Measurements from ENCODE around the gene DIPK1A.

The DIPK1A gene

DNA sequence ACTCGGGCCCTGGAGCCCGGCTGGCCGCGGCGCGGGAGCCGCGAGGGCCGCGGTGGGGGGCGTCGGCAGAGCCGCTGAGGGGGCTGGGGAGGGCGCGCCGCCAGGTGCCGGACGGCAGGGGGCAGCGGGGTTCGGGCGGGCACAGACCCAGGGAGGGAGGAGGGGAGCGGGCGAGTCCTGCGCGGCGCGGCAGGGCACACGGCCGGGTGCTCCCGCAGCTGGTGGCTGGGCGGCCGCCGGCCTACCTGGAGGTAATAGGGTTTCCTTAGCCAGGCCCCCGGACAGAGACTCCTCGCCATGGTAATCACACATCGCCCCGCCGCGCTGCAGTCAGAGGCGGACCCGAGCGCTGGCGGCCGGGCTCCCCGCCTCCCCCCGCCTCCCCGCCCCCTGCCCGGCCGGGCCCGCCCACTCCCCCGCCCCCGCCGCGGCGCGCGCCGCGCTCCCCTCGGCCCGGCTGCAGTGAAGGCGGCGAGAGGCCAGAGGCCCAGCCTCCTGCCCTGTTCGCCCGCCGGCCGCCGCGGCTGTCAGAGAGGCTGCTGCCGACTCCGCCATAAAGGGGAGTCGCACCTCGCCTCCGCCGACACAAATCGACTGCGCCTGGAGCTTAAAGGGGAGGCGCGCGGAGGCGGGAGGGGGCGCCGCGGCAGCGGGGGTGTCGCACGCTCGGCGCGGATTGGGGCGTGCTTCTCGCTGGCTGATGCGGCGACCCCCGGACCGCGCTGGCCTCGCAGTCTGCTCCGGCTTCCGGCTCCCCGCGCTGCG, at the start of gene DIPK1A:
Gene DIPK1A (minus strand): TSS at position 332 of the 765 bp plus-strand sequence. CDS start 33 bp downstream, at position 299.
- DNase-seq (ENCODE audit: low read depth): peak; percentile 59

DNA sequence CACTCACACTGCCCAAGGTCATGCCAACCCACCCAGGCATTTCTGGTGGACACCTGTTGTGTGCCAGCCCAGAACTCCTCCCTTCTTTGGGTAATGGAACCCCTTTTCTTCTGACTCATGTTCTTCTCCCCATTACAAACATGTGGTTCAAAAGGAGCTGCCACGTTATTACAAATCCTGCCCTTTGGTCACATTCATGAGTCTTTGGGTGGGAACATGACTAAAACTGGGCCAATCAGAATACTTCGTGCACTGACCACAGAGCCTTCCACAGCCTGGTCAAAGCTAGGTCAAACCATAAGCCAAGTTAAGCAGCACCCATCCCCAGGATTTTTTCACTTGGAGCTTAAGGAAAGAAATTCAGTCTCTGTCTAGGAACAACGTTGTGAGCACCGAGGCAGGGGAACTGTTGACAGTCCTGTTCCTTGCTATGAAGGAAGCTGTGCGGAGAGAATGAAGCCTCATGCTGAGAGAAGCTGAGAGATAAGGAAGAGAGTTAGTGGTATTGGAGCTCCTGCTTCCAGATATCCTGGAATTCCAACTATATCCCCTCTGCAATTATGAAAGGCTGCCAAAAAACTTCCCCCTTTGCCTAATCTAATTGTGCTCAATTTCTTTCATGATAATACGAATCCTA, 46.8 kb upstream of the DIPK1A start:
- no peak for DNase-seq (ENCODE audit: low read depth)

DNA sequence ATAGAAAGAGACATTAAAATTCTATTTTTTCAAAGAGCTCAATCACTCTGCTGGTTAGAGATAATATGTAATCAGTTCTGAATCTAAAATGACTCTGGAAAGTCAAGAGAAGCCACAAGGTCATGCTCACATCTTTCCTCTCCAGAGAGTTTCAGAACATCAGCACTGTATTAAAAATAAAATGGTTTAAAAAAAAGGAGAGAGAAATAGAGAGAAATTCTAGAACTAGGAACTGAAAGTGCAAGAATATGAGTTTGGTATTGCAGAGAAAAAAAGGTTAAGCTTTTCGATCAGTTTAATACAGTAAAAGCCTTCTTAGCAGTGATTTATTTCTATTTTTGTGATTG, 44.0 kb upstream of the DIPK1A start:
- no peak for DNase-seq (ENCODE audit: low read depth)

DNA sequence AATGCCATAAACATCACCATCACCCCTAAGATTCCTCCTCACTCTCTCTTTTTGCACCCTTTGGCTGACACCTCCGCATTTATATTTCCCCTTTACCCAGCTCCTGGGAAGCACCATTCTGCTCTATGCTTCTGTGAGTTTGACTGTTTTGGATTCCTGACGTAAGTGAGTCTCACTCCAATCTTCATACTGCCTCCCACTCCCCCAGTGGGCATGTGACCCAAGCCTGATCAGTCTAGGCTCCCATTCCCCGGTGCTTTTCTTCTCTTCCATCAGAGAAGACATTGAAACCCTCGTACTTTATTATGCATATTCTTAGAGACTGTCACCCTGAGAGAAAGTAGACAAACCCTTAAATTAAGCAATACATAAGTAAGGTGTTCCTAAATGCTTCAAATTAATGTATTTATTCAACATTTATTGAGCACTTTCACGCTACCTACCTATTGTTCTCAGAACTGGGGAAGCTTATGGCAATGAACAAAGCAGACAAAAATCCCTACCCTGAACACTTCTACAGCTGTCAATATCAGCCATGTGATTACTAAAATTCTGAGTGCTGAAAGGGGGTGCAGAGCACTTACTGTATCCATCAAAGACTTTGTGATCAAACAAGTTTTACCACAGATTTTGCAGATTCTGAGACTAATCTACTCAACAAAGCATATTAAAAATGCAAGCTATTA, 43.4 kb upstream of the DIPK1A start:
- DNase-seq (ENCODE audit: low read depth): no peak

DNA sequence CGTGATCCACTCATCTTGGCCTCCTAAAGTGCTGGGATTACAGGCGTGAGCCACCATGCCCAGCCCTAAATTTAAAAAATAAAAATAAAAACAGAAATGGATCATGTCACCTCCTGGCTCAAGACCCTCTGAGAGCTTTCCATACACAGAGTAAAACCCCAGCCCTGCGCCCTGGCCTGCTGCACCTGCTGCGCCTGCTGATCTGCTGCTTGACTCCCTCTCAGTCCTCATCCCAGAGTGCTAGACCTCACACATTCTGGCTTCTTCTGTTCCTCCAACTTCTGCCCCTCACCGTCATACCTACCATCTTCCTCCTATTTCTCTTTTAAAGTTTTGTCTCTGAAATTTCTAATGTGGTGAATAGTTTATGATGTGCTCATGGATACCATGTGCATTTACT, 42.7 kb upstream of the DIPK1A start:
- DNase-seq (ENCODE audit: low read depth): no peak

DNA sequence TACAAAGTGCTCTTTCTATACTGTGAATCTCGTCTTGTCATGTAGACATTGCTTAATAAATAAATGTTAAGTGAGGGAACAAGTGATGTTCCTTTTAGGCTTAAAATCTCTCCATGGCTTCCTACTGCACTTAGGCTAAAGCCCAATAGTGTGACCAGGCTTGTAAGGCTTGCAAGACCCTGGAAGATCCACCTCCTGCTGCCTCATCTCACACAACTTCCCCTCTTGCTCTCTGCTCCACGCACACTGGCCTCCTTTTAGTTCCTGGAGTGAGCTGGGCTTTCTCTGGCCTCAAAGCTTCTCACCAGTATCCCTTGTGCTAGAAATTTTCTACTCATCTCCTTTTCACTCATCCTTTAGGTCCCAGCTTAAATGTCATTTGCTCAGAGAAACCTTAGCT, 41.5 kb upstream of the DIPK1A start:
- DNase-seq (ENCODE audit: low read depth): no peak

DNA sequence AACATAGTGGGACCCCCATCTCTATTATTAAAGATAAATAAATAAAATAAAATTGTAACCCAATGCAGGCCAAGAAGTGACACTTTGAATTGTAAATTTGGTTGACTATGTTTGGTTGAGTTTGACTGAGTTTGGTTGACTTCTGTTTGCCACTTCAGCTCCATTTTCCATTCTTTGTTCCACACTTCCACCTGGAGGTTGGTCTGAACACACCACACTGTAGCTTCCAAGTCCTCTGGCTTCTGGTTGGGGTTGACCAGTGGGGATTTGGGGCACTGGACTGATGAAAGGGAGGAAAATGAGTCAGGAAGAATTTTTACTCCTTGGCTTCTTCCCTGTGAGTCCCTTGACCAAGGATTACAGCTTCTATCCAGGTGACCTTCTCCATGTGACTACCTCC, 40.6 kb upstream of the DIPK1A start:
- DNase-seq (ENCODE audit: low read depth): no peak

DNA sequence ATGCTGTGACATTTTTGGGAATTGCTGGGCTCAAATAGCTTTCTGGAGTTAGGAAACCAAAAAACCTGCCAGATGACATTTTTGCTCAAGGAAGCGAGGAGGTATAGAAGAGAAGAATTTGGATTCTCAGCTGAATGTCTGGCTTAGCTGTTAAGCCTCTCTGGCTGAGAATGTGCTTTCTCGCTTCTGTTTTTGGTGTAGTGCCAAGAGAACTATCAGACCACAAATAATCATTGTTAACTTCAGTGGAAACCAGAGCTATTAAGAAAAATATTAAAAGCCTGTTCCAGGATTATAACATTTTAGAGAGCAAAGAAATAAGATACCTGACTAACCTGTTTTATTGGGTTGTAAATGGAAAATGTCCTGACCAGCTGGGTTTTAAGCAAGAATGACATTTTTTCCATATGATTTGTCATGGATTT, 39.5 kb upstream of the DIPK1A start:
- DNase-seq (ENCODE audit: low read depth): no peak

DNA sequence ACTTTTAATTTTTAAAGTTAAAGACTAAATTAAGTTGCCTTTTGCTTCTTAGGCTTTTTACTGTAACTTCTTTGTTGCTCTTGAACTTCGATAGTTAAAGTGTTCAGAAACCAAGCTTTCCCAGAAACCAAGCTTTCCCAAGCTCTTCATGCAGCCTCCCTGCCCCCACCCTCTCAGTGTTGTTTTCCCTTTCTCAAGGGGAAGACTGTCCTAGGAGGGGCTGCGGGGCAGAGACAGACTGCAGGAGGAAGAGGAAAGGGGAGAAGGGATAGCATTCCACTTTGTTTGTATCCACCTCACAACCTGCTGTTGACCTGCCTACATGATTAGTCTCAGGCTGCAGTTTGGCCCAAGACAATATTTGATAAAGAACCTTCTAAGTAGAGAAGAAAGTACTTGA, 39.0 kb upstream of the DIPK1A start:
- no peak for DNase-seq (ENCODE audit: low read depth)

DNA sequence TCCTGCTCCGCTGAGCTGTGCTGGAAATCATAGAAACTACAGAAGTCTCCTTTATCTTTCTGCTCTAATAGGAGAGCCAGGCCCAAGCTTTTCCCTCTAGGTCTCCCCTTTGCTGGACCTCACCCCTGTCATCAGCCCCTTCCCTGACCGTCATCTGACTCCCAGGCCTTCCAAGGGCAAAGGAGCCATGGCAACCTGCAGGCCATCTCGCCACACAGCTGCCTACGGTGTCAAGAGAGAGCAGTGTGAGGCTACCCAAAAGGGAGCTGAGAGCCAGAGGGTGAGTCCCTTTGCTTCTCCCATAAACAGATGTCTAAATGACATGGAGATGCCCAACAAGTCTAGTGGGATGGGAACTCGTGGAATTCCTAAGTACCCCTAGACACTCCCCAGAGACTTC, 37.6 kb upstream of the DIPK1A start:
- DNase-seq (ENCODE audit: low read depth): no peak

DNA sequence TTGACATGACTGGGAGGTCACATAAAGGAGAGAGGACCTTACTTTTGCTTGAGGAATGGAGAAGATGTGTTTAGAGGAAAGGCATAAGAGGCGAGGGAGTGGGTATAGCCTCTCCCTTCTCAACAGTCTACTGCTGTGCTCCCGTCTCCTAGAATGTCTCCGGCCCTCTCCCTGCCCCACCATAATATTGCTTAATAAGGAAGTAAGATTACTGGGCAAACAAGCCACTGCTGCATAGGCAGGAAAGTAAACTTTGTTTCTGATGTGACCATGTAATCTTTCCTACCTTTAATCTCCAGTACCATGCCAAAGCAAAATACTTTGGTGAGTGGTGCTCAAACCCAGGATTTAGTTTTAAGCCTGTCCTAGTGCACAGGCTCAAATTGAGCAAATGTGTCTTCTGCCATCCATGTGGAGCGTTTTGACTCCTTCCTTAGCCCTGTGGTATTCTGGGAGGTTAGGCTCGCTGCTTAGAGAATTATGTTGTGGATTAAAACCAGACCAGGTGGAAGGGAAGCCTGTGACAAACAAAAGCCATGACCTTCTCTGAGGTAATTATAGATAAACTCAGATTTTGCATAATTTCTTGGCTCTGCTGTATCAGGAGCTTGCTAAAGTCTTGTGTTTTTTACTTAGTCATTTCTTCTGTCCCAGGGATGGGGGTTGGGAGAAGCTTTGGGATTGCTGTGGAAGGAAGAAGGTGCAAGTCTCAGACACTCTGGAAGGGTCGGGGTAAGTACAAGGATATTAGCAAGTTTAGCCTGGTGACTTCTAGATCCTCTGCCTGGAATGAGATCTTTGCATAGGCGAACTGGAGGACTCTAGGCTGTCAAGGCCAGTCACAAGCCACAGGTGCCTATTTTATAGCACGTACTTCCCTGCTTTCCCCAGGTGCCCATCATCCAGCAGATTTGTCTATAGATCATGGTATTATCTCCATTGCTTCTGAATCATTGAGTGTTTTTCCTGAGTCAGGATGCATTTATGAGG, 34.5 kb upstream of the DIPK1A start:
- no peak for DNase-seq (ENCODE audit: low read depth)

DNA sequence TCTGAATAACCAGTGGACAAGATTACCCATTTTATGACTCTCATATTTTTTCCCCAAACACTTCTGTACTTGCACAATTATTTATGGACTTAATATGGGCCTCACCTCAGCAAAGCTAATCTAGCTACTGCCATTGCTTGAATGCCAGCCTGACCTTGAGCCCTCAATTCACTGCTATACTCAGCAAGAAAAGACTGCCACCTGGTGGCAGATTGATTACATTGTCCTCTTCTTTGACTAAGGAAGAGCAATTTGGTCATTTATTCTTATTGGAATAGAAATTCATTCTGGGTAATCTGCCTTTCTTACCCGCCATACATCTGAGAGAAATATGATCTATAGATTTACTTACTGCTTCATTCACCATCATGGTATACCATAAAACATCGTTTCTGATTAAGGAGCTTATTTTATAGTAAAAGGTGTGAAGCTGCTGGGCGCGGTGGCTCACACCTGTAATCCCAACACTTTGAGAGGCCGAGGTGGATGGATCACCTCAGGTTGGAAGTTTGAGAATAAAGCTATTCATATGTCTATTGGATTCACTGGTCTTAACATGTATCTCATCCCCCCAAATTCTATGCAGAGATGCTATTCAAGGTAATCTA, 32.9 kb upstream of the DIPK1A start:
- DNase-seq (ENCODE audit: low read depth): peak; percentile 64

DNA sequence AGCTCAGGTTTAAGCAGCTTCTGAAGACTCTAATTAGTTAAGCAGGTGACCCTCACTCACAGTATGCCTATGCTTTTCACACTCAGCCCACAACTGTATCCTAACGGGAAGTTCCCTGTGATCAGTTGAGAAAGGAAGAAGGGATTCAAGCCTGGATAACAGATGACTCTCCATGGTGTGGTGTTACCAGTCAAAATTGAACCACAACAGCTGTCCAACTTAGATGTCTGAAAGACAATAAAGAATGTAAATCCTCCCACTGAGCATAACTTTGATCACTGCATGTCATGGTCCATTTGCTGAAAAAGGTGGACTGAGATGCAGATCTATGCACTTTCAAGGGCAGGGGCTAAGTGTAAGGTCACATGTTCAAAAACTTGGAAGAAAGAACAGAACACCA, 32.3 kb upstream of the DIPK1A start:
- no peak for DNase-seq (ENCODE audit: low read depth)

DNA sequence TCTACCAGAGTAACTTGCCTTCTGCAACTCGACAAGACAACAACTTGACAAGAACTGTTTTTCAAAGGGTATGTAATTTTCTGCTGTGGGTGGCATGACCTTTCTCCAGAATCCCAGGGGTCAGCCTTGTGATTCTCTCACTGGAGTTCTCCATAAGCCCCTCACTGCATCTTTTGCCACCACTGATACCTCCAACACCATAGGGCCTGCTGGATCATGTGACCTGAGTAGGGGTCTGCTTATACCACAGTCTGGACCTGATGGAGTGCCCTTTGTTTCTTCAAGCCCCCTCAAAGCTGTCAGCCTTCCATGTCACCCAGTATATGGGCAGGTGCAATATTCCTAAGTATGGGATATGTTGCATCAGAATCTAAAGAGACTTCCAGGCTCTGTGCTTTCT, 31.6 kb upstream of the DIPK1A start:
- DNase-seq (ENCODE audit: low read depth): no peak

DNA sequence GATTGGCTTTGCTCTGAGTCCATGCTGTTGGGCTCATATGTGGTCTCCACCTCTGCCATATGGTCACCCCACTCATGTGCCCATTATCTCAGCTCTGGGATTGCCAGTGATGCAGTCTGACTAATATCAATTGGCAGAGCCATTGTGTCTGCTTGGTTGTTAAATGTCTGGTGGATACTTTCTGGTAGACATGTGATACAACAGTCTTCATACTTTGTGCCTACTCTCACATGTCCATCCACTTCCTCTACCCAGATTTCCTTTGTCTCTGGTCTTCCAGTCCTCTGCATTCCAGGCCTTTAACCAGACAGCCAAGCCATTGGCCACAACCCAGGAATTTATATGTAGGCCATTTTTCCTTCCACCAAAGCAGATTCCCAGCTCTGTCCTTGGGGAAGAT, 30.8 kb upstream of the DIPK1A start:
- no peak for DNase-seq (ENCODE audit: low read depth)

DNA sequence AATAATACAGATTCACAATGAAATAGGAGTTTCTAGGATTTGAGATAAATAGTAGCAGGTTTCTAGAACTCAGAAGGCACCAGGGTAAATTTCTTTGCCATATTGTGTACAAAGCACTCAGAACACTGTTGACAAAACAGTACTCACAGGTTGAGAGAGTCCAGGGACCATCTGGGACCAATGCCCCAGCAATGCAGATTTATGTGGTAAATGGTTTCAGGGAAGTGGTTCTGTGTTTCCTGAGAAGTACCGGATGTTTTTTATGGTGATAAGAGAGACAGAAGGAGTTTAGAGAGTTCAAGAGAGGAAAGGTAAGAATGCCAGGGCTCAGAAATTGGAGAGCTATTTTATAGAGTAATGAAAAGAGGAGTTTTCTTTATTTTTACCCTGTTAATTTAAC, 29.6 kb upstream of the DIPK1A start:
- no peak for DNase-seq (ENCODE audit: low read depth)

DNA sequence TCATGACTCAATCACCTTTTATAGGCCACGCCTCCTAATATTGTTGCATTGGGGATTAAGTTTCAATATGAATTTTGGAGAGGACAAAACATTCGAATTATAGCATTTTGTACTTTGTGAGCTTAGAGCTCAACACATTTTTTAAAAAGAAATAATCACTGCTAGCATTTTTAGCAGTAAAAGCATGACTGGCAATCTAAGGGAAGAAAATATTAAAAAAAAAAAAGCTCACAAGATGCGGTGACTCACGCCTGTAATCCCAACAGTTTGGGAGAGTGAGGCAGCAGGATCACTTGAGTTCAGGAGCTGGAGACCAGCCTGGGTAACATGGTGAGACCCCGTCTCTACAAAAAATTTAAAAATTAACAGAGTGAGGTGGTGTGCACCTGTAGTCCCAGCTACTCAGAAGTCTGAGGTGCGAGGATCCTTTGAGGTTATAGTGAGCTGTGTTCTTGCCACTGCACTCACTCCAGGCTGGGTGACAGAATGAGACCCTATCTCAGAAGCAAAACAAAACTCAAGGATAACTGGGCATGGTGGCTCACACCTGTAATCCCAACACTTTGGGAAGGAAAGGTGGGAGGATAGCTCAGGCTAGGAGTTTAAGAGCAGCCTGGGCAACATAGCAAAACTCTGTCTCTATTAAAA, 28.8 kb upstream of the DIPK1A start:
- no peak for DNase-seq (ENCODE audit: low read depth)

DNA sequence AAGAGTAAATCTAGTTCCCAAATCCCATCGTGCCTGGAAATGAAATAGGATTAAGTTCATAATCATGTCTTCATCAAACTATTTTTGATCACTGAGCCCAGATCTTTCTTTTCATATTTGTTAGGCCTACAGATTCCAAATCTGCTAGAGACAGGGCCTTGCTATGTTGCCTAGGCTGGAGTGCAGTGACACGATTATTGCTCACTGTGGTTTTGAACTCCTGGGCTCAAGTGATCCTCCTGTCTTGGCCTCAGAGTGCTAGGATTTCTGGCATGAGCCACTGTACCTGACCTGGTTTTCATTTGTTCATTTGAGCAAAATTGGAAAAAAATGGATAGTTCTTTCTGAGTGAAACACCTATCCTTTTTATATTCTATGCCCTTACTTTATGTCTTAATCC, 28.0 kb upstream of the DIPK1A start:
- DNase-seq (ENCODE audit: low read depth): no peak

DNA sequence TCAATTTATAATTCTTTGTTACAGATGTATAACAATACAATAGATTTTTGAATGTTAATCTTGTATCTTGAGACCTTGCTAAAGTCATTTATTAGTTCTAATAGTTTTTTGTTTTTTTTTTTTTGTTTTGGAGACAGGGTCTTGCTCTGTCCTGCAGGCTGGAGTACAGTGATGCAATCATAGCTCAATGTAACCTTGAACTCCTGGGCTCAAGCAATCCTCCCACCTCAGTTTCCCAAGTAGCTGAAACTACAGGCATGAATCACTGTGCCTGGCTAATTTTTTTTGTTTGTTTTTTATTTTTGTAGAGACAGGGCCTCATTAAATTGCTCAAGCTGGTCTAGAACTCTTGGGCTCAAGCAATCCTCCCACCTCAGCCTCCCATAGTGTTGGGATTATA, 26.2 kb upstream of the DIPK1A start:
- DNase-seq (ENCODE audit: low read depth): no peak

DNA sequence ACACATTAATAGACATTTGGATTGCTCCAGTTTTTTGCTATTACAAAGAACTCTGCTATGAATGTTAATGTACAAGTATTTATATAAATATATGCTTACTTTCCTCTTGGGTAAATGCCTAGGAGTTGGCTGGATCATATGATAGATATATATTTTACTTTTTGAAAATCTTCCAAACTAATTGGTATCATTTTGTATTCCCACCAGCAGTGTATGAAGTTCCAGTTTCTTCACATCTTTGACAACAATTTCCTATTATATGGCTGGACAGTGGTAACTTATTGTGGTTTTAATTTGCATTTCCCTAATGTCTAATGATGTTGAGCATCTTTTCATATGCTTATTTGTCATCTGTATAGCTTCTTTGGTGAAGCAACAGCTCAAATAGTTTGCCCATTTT, 23.8 kb upstream of the DIPK1A start:
- DNase-seq (ENCODE audit: low read depth): no peak
